CD1c-positive myeloid dendritic cell (primary cell): ENCODE data around the gene CECR2.
"Not testable (repeated sequence)": the region's sequence is repeated elsewhere in the genome, so short reads cannot be mapped to it uniquely, and the experiment has no call there.

Experiments
- DNase-seq: peaks from one replicate; pipeline ENCODE4 v3.0.0-alpha.2; 2016; ENCODE audit errors: extremely low spot score

Gene CECR2

GRCh38 chr22:17512960-17513359 is 143.7 kb downstream of the CECR2 start:
- DNase-seq: no peak

DNA sequence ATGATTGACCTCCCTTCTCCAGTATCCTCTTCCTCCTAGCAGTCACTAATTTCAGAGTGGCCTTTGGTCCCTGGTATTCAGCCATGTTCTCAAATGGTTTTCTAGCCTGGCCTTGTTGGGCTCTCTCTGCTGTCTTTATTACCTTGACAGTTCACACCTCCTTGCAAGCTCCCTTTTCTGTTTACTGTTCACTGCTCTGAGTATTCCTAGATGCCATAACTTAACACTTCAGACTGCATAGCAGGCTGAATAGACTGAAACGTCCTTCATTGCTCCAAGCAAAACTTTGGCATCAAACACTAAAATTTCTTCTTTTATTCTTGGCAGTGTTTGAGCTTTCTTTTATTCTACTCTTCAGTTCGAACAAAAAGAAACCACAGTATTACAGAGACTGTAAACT is 144.4 kb downstream of the CECR2 start:
- no peak for DNase-seq

GRCh38 chr22:17514084-17514483 is 144.8 kb downstream of the CECR2 start:
- DNase-seq: no peak

GRCh38 chr22:17518406-17518805 is 149.1 kb downstream of the CECR2 start:
- DNase-seq: no peak

GRCh38 chr22:17521971-17522370 is 152.7 kb downstream of the CECR2 start:
- not testable (repeated sequence) for DNase-seq

GRCh38 chr22:17523925-17524324 is 154.7 kb downstream of the CECR2 start:
- no peak for DNase-seq

- no peak for DNase-seq
Observed at GRCh38 chr22:17536269-17536668, 167.0 kb downstream of the CECR2 start.

DNA sequence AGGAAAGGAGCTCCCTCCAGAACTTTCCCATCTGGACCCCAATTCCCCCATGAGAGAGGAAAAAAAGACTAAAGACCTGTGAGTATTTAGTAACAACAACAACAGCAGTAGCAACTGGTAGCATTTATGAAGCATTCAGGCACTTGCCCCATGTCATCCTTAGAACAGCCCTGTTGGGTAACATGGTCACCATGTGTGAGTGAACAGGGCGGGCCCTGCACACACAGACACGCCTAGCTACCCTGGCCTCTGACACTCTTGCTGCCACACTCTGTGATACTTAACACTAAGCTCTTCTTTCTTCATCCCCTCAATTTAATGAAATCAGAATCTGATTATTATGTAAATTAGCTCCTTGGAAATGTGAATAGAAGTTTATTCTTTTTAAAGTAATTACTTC is 167.9 kb downstream of the CECR2 start:
- DNase-seq: no peak

DNA sequence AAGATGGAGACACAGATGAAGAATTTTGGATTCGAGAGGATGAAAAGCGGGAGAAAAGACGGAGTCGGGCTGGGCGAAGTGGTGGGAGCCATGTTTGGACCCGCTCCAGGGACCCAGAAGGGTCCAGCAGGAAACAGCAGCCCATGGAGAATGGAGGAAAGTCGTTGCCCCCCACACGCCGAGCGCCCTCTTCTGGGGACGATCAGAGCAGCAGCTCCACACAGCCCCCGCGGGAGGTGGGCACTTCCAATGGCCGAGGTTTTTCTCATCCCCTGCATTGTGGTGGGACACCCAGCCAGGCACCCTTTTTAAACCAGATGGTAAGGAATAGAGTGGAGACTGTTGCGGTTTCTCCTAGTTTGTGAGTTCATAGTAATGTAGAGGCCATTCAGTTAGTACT is 171.2 kb downstream of the CECR2 start:
- no peak for DNase-seq

- DNase-seq: no peak
Observed at GRCh38 chr22:17541476-17541875, 172.2 kb downstream of the CECR2 start.

- no peak for DNase-seq
Observed at GRCh38 chr22:17542452-17542851, 173.2 kb downstream of the CECR2 start.

DNA sequence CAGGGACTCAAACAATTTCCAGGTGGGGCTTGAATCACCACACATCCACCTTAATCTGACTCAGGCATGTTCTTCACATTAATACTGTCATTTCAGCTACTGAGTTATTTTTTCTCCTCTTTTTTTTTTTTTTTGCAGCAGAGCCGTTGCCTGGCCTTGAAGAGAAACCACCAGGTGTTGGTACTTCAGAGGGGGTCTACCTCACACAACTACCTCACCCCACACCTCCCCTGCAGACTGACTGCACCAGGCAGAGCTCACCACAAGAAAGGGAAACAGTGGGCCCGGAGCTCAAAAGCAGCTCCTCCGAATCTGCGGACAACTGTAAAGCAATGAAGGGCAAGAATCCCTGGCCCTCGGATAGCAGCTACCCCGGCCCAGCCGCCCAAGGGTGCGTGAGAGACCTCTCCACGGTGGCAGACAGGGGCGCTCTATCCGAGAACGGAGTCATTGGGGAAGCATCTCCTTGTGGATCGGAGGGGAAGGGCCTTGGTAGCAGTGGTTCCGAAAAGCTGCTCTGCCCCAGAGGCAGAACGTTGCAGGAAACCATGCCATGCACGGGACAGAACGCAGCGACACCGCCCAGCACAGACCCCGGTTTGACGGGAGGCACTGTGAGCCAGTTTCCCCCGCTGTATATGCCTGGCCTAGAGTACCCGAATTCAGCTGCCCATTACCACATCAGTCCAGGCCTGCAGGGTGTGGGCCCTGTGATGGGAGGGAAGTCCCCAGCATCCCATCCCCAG is 178.9 kb downstream of the CECR2 start:
- no peak for DNase-seq

GRCh38 chr22:17548756-17549035 is 179.4 kb downstream of the CECR2 start:
- DNase-seq: no peak

DNA sequence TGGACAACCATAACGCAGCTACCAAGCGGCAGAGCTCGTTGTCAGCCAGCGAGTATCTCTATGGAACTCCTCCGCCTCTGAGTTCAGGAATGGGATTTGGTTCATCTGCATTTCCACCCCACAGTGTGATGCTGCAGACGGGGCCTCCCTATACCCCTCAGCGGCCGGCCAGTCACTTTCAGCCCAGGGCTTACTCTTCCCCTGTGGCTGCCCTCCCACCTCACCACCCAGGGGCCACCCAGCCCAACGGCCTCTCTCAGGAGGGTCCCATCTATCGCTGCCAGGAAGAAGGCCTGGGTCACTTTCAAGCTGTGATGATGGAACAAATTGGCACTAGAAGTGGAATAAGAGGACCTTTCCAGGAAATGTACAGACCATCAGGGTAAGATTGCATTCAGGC is 179.9 kb downstream of the CECR2 start:
- DNase-seq: no peak

DNA sequence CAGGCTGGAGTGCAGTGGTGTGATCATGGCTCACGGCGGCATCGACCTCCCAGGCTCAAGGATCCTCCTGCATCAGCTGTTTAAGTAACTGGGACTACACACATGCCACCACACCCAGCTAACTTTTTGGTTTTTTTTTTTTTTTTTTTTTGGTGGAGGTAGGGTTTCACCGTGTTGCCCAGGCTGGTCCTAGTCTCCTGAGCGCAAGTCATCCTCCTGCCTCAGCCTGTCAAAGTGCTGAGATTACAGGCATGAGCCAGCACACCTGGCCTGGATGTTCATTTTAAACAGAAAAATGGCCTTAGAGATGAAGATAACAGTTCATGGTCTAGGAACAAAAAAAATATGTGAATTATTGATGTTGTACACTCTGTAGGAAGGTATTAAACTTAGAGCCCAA is 180.4 kb downstream of the CECR2 start:
- no peak for DNase-seq

- DNase-seq: no peak
Observed at GRCh38 chr22:17552737-17553136, 183.5 kb downstream of the CECR2 start.

DNA sequence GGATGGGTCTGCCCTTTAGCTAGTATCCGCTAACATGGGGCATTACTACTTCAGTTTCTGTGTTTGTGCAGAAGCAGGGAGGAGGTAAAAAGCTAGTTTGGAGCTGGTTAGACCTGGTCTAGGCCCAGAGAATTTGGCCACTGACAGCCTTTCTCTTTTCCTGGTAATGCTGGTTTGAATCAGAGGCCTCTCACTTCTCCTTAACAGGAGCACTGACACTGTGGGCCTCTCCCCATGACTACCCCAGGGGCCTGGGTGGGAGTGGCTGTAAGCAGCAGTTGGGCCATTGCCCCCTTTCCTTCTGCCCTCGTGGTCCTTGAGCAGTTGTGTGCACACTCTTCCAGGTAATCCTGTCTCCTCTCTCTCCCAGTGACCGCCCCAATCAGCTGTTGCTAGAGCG is 185.6 kb downstream of the CECR2 start:
- DNase-seq: no peak

DNA sequence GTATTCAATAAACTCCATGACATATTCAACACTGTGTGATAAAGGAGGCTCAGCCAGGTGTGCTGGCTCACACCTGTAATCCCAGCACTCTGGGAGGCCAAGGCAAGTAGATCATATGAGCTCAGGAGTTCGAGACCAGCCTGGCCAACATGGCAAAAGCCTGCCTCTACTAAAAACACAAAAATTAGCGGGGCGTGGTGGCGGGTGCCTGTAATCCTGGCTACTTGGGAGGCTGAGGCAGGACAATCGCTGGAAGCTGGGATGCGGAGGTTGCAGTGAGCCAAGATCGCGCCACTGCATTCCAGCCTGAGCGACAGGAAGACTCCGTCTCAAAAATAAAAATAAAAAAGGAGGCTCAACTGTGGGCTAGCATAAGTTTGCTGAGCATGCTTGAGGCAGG is 189.9 kb downstream of the CECR2 start:
- no peak for DNase-seq

- DNase-seq: no peak
Observed at GRCh38 chr22:17562906-17563870, 193.9 kb downstream of the CECR2 start, which contains the start of gene SLC25A18. SLC25A18 (plus strand) TSS chr22:17563498; CDS start chr22:17579945, 16,447 bp downstream.

- no peak for DNase-seq
Observed at GRCh38 chr22:17563936-17564391, 194.7 kb downstream of the CECR2 start.

- DNase-seq: not testable (repeated sequence)
Observed at GRCh38 chr22:17566016-17566687, 196.9 kb downstream of the CECR2 start.

DNA sequence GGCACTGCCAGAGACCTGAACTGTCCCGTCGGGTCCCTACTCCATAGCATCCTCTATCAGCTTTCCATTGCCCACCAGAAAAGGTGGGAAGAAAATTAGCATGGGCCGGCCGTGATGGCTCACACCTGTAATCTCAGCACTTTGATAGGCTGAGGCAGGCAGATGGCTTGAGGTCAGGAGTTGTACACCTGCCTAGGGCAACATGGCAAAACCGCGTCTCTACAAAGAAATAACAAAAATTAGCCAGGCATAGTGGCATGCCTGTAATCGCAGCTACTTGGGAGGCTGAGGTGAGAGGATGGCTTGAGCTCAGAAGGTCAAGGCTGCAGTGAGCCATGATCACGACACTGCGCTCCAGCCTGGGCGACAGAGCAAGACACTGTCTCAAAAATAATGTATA is 197.5 kb downstream of the CECR2 start:
- no peak for DNase-seq
